Astrocyte (in vitro differentiated cells and primary cell): ENCODE measurements around the gene SNX30. TPM values are rescaled to one million over a fixed set of nuclear protein-coding genes. Genes with fewer than 3 reads are reported as not detected.

Experiments
- DNase-seq: peaks from one replicate; pipeline ENCODE4 v3.0.0-alpha.2; 2010; ENCODE audit warnings: low read depth
- FAIRE-seq: peaks from 2 replicates; lab custom pipeline; 2011; peaks lifted over from hg19 to GRCh38; lab: Jason Lieb, UNC
- H2AFZ ChIP-seq: 2 replicates; pipeline ENCODE4 v1.6.0; 2012; ENCODE audit warnings: low read depth, low read length, inconsistent platforms
- H3K27ac ChIP-seq: 2 replicates; pipeline ENCODE4 v1.5.1; 2011; ENCODE audit warnings: low read depth, low read length, inconsistent platforms
- H3K27me3 ChIP-seq: 2 replicates; pipeline ENCODE4 v1.6.0; 2011; ENCODE audit warnings: low read length, inconsistent platforms; ENCODE audit not compliant: insufficient read depth
- H3K36me3 ChIP-seq: 2 replicates; pipeline ENCODE4 v1.5.1; 2011; ENCODE audit warnings: low read length, inconsistent platforms; ENCODE audit not compliant: insufficient read depth
- H3K4me1 ChIP-seq: 2 replicates; pipeline ENCODE4 v1.5.1; 2011; ENCODE audit warnings: low read length, inconsistent platforms; ENCODE audit not compliant: insufficient read depth
- H3K4me2 ChIP-seq: 2 replicates; pipeline ENCODE4 v1.6.0; 2012; ENCODE audit warnings: low read length, inconsistent platforms
- H3K4me3 ChIP-seq: 2 replicates; pipeline ENCODE4 v1.5.1; 2011; ENCODE audit warnings: low read depth, mild to moderate bottlenecking, low read length, inconsistent platforms; ENCODE audit not compliant: insufficient read depth
- H3K79me2 ChIP-seq: 2 replicates; pipeline ENCODE4 v1.6.0; 2012; ENCODE audit warnings: mild to moderate bottlenecking, low read length, inconsistent platforms; ENCODE audit not compliant: insufficient read depth
- H3K9ac ChIP-seq: 2 replicates; pipeline ENCODE4 v1.6.0; 2012; ENCODE audit warnings: mild to moderate bottlenecking, low read length, inconsistent platforms
- H3K9me3 ChIP-seq: 2 replicates; pipeline ENCODE4 v1.5.1; 2012; ENCODE audit warnings: low read depth, mild to moderate bottlenecking, low read length, inconsistent platforms; ENCODE audit not compliant: insufficient read depth
- H4K20me1 ChIP-seq: 2 replicates; pipeline ENCODE4 v1.6.0; 2012; ENCODE audit warnings: low read length, inconsistent platforms; ENCODE audit not compliant: insufficient read depth
- H3K27ac Mint-ChIP-seq: one replicate; pipeline ENCODE4 v1.8.0; 2021; ENCODE audit warnings: mild to moderate bottlenecking, mixed read lengths; ENCODE audit not compliant: unreplicated experiment
- H3K27me3 Mint-ChIP-seq: one replicate; pipeline ENCODE4 v1.8.0; 2021; ENCODE audit warnings: low read depth, mixed read lengths; ENCODE audit not compliant: unreplicated experiment
- H3K36me3 Mint-ChIP-seq: one replicate; pipeline ENCODE4 v1.8.0; 2021; ENCODE audit warnings: low read depth, mixed read lengths; ENCODE audit not compliant: unreplicated experiment
- H3K4me1 Mint-ChIP-seq: one replicate; pipeline ENCODE4 v1.8.0; 2021; ENCODE audit warnings: low read depth, mixed read lengths; ENCODE audit not compliant: unreplicated experiment
- H3K4me3 Mint-ChIP-seq: one replicate; pipeline ENCODE4 v1.8.0; 2021; ENCODE audit warnings: mild to moderate bottlenecking, moderate library complexity, mixed read lengths; ENCODE audit not compliant: unreplicated experiment
- H3K9me3 Mint-ChIP-seq: one replicate; pipeline ENCODE4 v1.8.0; 2021; ENCODE audit warnings: mild to moderate bottlenecking, mixed read lengths; ENCODE audit not compliant: unreplicated experiment
- EZH2 ChIP-seq: IDR thresholded peaks from 2 replicates; pipeline ENCODE4 v1.6.1; 2012; ENCODE audit warnings: mild to moderate bottlenecking, low read length, inconsistent platforms; ENCODE audit not compliant: insufficient read depth
- total RNA-seq: library from RNA; stranded (reverse); gene quantifications from 2 replicates; pipeline ENCODE4 v1.2.1, GENCODE V29; 2021
- TF ChIP-seq, protein P1 (sequence below): IDR thresholded peaks from 2 replicates; pipeline ENCODE4 v1.5.1; 2011; ENCODE audit warnings: low read depth, mild to moderate bottlenecking, inconsistent platforms, low read length, moderate library complexity; ENCODE audit not compliant: insufficient read depth

SNX30 gene
- total RNA-seq, 1 donor from 2014 or later: 12.8 TPM

DNA sequence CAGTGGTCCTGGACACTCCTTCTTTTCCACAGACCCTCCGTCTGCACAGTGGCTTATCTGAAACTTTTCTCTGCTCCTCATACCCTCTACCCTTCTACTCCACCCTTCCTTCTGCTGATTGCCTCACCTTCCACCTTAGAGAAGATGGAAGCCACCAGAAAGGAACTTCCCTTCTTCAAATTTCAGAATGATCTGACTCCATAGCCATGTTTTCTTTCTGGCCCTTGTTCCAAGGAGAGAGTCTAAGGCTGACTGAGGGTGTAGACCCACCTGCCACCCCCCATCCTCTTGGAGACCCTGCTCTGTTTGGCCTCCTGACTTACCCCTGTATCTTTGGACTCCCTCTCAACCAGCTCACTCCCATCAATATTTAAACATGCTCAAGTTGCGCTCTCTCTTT is 7.4 kb downstream of the SNX30 start:
- H3K9ac ChIP-seq: no peak overlapping the region
- Mint-ChIP-seq H3K9me3 (peaks cover 3% of the 10 kb centered on the region), H3K36me3 (peaks cover 5% of the 10 kb centered on the region), H3K4me1 (peaks cover 21% of the 10 kb centered on the region), H3K27me3 (no peaks in the 10 kb centered on the region), H3K27ac (no peak overlapping the region), H3K4me3 (no peak overlapping the region)
- H3K4me1 ChIP-seq: peaks cover 15% of the 10 kb centered on the region
- H3K79me2 ChIP-seq: peaks cover 42% of the 10 kb centered on the region
- H2AFZ ChIP-seq: no peak overlapping the region
- DNase-seq (no peak), FAIRE-seq (no peak)
- H3K27ac ChIP-seq: no peak overlapping the region
- TF ChIP-seq, protein P1, sequence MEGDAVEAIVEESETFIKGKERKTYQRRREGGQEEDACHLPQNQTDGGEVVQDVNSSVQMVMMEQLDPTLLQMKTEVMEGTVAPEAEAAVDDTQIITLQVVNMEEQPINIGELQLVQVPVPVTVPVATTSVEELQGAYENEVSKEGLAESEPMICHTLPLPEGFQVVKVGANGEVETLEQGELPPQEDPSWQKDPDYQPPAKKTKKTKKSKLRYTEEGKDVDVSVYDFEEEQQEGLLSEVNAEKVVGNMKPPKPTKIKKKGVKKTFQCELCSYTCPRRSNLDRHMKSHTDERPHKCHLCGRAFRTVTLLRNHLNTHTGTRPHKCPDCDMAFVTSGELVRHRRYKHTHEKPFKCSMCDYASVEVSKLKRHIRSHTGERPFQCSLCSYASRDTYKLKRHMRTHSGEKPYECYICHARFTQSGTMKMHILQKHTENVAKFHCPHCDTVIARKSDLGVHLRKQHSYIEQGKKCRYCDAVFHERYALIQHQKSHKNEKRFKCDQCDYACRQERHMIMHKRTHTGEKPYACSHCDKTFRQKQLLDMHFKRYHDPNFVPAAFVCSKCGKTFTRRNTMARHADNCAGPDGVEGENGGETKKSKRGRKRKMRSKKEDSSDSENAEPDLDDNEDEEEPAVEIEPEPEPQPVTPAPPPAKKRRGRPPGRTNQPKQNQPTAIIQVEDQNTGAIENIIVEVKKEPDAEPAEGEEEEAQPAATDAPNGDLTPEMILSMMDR: no peak
- no peak for TF ChIP-seq EZH2
- H3K36me3 ChIP-seq: no peaks in the 10 kb centered on the region
- H4K20me1 ChIP-seq: peaks cover 52% of the 10 kb centered on the region
- H3K4me3 ChIP-seq: no peak overlapping the region
- H3K27me3 ChIP-seq: no peaks in the 10 kb centered on the region
- no peak overlapping the region for H3K4me2 ChIP-seq
- no peaks in the 10 kb centered on the region for H3K9me3 ChIP-seq

DNA sequence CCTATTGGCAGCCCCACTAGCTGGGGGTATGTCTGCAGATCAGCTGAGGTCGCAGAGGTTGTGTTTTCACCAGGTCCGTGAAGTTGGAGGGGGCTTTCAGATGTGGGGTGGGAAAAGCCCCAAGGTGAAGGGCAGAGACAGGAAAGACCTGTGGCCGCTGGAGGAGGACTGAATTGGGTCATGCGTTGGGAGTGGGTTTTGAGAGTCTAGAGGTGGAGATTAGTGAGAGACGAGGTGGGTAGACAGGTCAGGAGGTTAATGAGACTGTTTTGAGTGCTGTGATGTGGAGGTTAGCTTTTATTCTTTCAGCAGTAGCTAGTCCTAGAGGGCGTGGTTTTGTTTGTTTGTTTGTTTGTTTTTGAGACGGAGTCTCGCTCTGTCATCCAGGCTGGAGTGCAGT is 10.3 kb downstream of the SNX30 start:
- DNase-seq (no peak), FAIRE-seq (no peak)
- Histone ChIP-seq H3K4me1 (peaks cover 7% of the 10 kb centered on the region), H3K27me3 (no peaks in the 10 kb centered on the region), H3K79me2 (peaks cover 35% of the 10 kb centered on the region), H3K36me3 (no peaks in the 10 kb centered on the region), H3K9ac (no peak overlapping the region), H2AFZ (no peak overlapping the region), H3K4me2 (no peak overlapping the region), H3K9me3 (no peaks in the 10 kb centered on the region), H4K20me1 (peaks cover 51% of the 10 kb centered on the region), H3K4me3 (no peak overlapping the region), H3K27ac (no peak overlapping the region)
- Mint-ChIP-seq H3K9me3 (peaks cover 3% of the 10 kb centered on the region), H3K4me1 (peaks cover 10% of the 10 kb centered on the region), H3K27me3 (no peaks in the 10 kb centered on the region), H3K36me3 (peaks cover 5% of the 10 kb centered on the region), H3K4me3 (no peak overlapping the region), H3K27ac (no peak overlapping the region)
- no peak for TF ChIP-seq EZH2
- TF ChIP-seq, protein P1: no peak

GRCh38 chr9:112761912-112762655 is 11.5 kb downstream of the SNX30 start:
- Histone ChIP-seq H3K4me3 (no peak overlapping the region), H3K9me3 (no peaks in the 10 kb centered on the region), H3K4me1 (peaks cover 7% of the 10 kb centered on the region), H2AFZ (no peak overlapping the region), H3K36me3 (no peaks in the 10 kb centered on the region), H3K79me2 (peaks cover 30% of the 10 kb centered on the region), H4K20me1 (peaks cover 51% of the 10 kb centered on the region), H3K4me2 (no peak overlapping the region), H3K27ac (no peak overlapping the region), H3K27me3 (no peaks in the 10 kb centered on the region), H3K9ac (no peak overlapping the region)
- DNase-seq: no peak
- Mint-ChIP-seq H3K27me3 (no peaks in the 10 kb centered on the region), H3K27ac (no peak overlapping the region), H3K36me3 (peaks cover 5% of the 10 kb centered on the region), H3K9me3 (peaks cover 3% of the 10 kb centered on the region), H3K4me1 (peaks cover 10% of the 10 kb centered on the region), H3K4me3 (no peak overlapping the region)
- FAIRE-seq: no peak
- TF ChIP-seq, protein P1: no peak
- no peak for TF ChIP-seq EZH2
